Gastrocnemius medialis (tissue), 4 donors: ENCODE data around the gene CENPK. TPM values are rescaled to one million over a fixed set of nuclear protein-coding genes. Genes with fewer than 3 reads are reported as not detected.

Source experiments
- ATAC-seq, 2 donors: fragments of 150-250 bp; one replicate each; pipeline ENCODE4 v1.9.1; 2016
- DNase-seq, 2 donors: peaks; one replicate each; pipeline ENCODE4 v3.0.0-alpha.2; 2019
- H3K27ac ChIP-seq, 4 donors: fragments of 200-600 bp; sonication (generic); 1 replicate in 1 of 4; 2 replicates in 3 of 4; pipeline ENCODE4 v1.5.1; 2016 to 2018; ENCODE audit warnings: mild to moderate bottlenecking in 2 of 4, moderate library complexity in 1 of 4
- H3K27me3 ChIP-seq, 3 donors: fragments of 200-600 bp; sonication (generic) in 2 of 3; 1 replicate in 1 of 3; 2 replicates in 2 of 3; pipeline versions ENCODE4 v1.5.1 to v1.6.0; 2016 to 2019; ENCODE audit warnings: mild to moderate bottlenecking in 1 of 3, moderate library complexity in 1 of 3
- H3K36me3 ChIP-seq, 2 donors: fragments of 200-600 bp; sonication (generic) in 1 of 2; one replicate each; pipeline ENCODE4 v1.5.1; 2017 to 2018
- H3K4me1 ChIP-seq, 2 donors: fragments of 200-600 bp; sonication (generic) in 1 of 2; one replicate each; pipeline ENCODE4 v1.5.1; 2016 to 2017; ENCODE audit warnings: mild to moderate bottlenecking in 2 of 2
- H3K4me3 ChIP-seq, 4 donors: fragments of 200-600 bp; sonication (generic) in 3 of 4; 1 replicate in 1 of 4; 2 replicates in 3 of 4; pipeline ENCODE4 v1.5.1; 2016 to 2019; ENCODE audit warnings: mild to moderate bottlenecking in 2 of 4
- H3K9me3 ChIP-seq, 3 donors: fragments of 200-600 bp; sonication (generic) in 2 of 3; 1 replicate in 1 of 3; 2 replicates in 2 of 3; pipeline ENCODE4 v1.5.1; 2016 to 2019
- CTCF ChIP-seq, 5 experiments: fragments of 450-650 bp in 3 of 5; fragments of 200-600 bp in 2 of 5; sonication (generic) in 2 of 5; IDR thresholded peaks in 4 of 5; conservative IDR thresholded peaks in 1 of 5; 1 replicate in 4 of 5; 2 replicates in 1 of 5; pipeline ENCODE4 v1.5.1; 2016 to 2019; ENCODE audit warnings: antibody characterized with exemption in 5 of 5, mild to moderate bottlenecking in 3 of 5, moderate library complexity in 3 of 5
- POLR2A ChIP-seq, 2 donors: fragments of 450-650 bp; IDR thresholded peaks; one replicate each; pipeline ENCODE4 v1.6.1; 2017; ENCODE audit warnings: antibody characterized with exemption in 2 of 2, mild to moderate bottlenecking in 2 of 2, moderate library complexity in 2 of 2
- in situ Hi-C, 4 donors: fragments of 200-750 bp; cut with MboI; loops; one replicate each; pipeline versions ENCODE4 v1.15.0 to v1.8.0; 2017; ENCODE audit warnings: low sequenced_read_pairs in 4 of 4
- intact Hi-C: fragments of 100-400 bp; cut with DNase I; formaldehyde crosslinking; loops from one replicate; pipeline ENCODE4 v1.15.1; 2023; ENCODE audit warnings: low total_unique reads
- total RNA-seq, 4 donors: library from RNA; depleted of rRNA; stranded (reverse); fragments of >200 nt; gene quantifications; one replicate each; pipeline versions ENCODE4 v1.1.0 to v1.2.3, GENCODE V29; 2016

CENPK gene
- total RNA-seq, 4 donors from 2014 or later: 0.56 TPM; not detected in 3

GRCh38 chr5:65530904-65531303, 32.1 kb downstream of the CENPK start:
- Histone ChIP-seq H3K9me3 (peaks cover 0 to 3% (median 0%) of the 10 kb centered on the region in 3 donors), H3K4me1 (no peaks in the 10 kb centered on the region), H3K27ac (no peak overlapping the region), H3K27me3 (no peaks in the 10 kb centered on the region), H3K36me3 (no peaks in the 10 kb centered on the region), H3K4me3 (no peak overlapping the region)
- ATAC-seq (no peak), DNase-seq (no peak)
- intact Hi-C loops (no loop called here), in situ Hi-C loops (no loop called here)
- TF ChIP-seq CTCF (IDR thresholded peaks at IDR 0.05 in 4 of 5, conservative IDR thresholded peaks at IDR 0.05 in 1 of 5) (no peak), POLR2A (IDR thresholded peaks at IDR 0.05) (no peak)

GRCh38 chr5:65525726-65526125, 37.2 kb downstream of the CENPK start:
- Histone ChIP-seq H3K27ac (no peak overlapping the region), H3K36me3 (no peaks in the 10 kb centered on the region), H3K4me3 (no peak overlapping the region), H3K9me3 (no peaks in the 10 kb centered on the region), H3K4me1 (no peaks in the 10 kb centered on the region), H3K27me3 (no peaks in the 10 kb centered on the region)
- TF ChIP-seq CTCF (IDR thresholded peaks at IDR 0.05 in 4 of 5, conservative IDR thresholded peaks at IDR 0.05 in 1 of 5): no peak
- no peak for TF ChIP-seq POLR2A (IDR thresholded peaks at IDR 0.05)
- intact Hi-C loops: no loop called here
- ATAC-seq (no peak), DNase-seq (no peak)
- in situ Hi-C loops: no loop called here

GRCh38 chr5:65512170-65512937, 50.6 kb downstream of the CENPK start:
- TF ChIP-seq POLR2A (IDR thresholded peaks at IDR 0.05): no peak
- no peak for TF ChIP-seq CTCF (IDR thresholded peaks at IDR 0.05 in 4 of 5, conservative IDR thresholded peaks at IDR 0.05 in 1 of 5)
- in situ Hi-C loops (no loop called here), intact Hi-C loops (no loop called here)
- no peak for ATAC-seq
- Histone ChIP-seq H3K27ac (no peak overlapping the region), H3K9me3 (no peaks in the 10 kb centered on the region), H3K4me1 (no peaks in the 10 kb centered on the region), H3K36me3 (no peaks in the 10 kb centered on the region), H3K4me3 (no peak overlapping the region), H3K27me3 (no peaks in the 10 kb centered on the region)
- no peak for DNase-seq

- TF ChIP-seq POLR2A (IDR thresholded peaks at IDR 0.05): no peak
- TF ChIP-seq CTCF (IDR thresholded peaks at IDR 0.05 in 4 of 5, conservative IDR thresholded peaks at IDR 0.05 in 1 of 5): no peak
- in situ Hi-C loops: no loop called here
Observed at GRCh38 chr5:65508978-65509377, 54.0 kb downstream of the CENPK start.

More at GRCh38 chr5:65508978-65509377, 54.0 kb downstream of the CENPK start:
- Histone ChIP-seq H3K27me3 (no peaks in the 10 kb centered on the region), H3K4me3 (no peak overlapping the region), H3K36me3 (no peaks in the 10 kb centered on the region), H3K9me3 (no peaks in the 10 kb centered on the region), H3K27ac (no peak overlapping the region), H3K4me1 (no peaks in the 10 kb centered on the region)
- no peak for DNase-seq
- intact Hi-C loops: no loop called here
- ATAC-seq: no peak
